Psoas muscle (tissue), 8 donors: Measurements from ENCODE around the gene FKBP15. TPM values are rescaled to one million over a fixed set of nuclear protein-coding genes. Genes with fewer than 3 reads are reported as not detected.

Experiments
- ATAC-seq, 4 donors: fragments of 200-7000 bp; cut with Tn5 transposase; one replicate each; pipeline ENCODE4 v1.9.1; 2020; ENCODE audit warnings: moderate library complexity in 3 of 4, mild to moderate bottlenecking in 2 of 4
- DNase-seq, 2 donors: peaks; one replicate each; pipeline ENCODE4 v3.0.0-alpha.2; 2020
- H3K27ac ChIP-seq: fragments of 200-600 bp; one replicate; pipeline ENCODE4 v1.8.0; 2022
- H3K27me3 ChIP-seq, 3 donors: fragments of 200-600 bp in 1 of 3; one replicate each; pipeline versions ENCODE4 v1.6.1 to v1.8.0; 2013 to 2022; ENCODE audit warnings: low read length in 2 of 3, mild to moderate bottlenecking in 2 of 3, moderate library complexity in 1 of 3; ENCODE audit not compliant: insufficient read depth in 3 of 3
- H3K36me3 ChIP-seq, 2 donors: fragments of 200-600 bp in 1 of 2; one replicate each; pipeline versions ENCODE4 v1.6.1 to v1.8.0; 2013 to 2022; ENCODE audit warnings: low read depth in 1 of 2, mild to moderate bottlenecking in 1 of 2, moderate library complexity in 1 of 2; ENCODE audit not compliant: insufficient read depth in 1 of 2
- H3K4me1 ChIP-seq: fragments of 200-600 bp; one replicate; pipeline ENCODE4 v1.8.0; 2022
- H3K4me3 ChIP-seq: fragments of 200-600 bp; one replicate; pipeline ENCODE4 v1.8.0; 2022; ENCODE audit warnings: mild to moderate bottlenecking
- H3K9me3 ChIP-seq: fragments of 200-600 bp; one replicate; pipeline ENCODE4 v1.8.0; 2022
- WGBS, 3 donors: extraction: QIAGEN DNeasy Blood & Tissue Kit; methylation state at CpG; one replicate each; pipeline versions ENCODE4 v1.1.6 to v1.1.7; 2013; 5-methylcytosine and 5-hydroxymethylcytosine counted together
- intact Hi-C, 2 donors: fragments of 100-400 bp; cut with DNase I; formaldehyde crosslinking; loops; one replicate each; pipeline versions ENCODE4 v1.11.0 to v1.14.2; 2022
- polyA plus RNA-seq, 3 donors: library from polyadenylated mRNA; stranded (reverse); fragments of 200-250 nt; gene quantifications; one replicate each; pipeline ENCODE4 v1.2.3, GENCODE V29; 2013
- total RNA-seq, 4 donors: library from RNA; stranded (reverse); fragmentation: NEBNext Ultra II Directional in 2 of 4; extraction: Animal tissue kit (Norgen Biotek cat#: 25700) in 2 of 4; gene quantifications; one replicate each; pipeline versions ENCODE4 v1.2.1 to v1.2.4, GENCODE V29; 2021 to 2023
- TF ChIP-seq, protein P1 (sequence below): fragments of 200-600 bp; IDR thresholded peaks from one replicate; pipeline ENCODE4 v1.8.0; 2022; ENCODE audit warnings: antibody characterized with exemption
- donor health status: healthy with polysubstance abuse.
- donor health status: DM: no; HTN: no; CAD: no; lungs with moderate emphysema.
- donor health status: Bipolar disorder and iron deficiency.
- donor health status: healthy.
- donor health status: DM: yes; HTN: yes; CAD: no.
- donor health status: DM: no; HTN: no; CAD: no.
- donor health status: DM: no; HTN: no; CAD: no.
- donor health status: DM: yes; HTN: yes; CAD: no.

Gene FKBP15
- total and polyA plus RNA-seq, 7 donors = 10.5 to 18.4 (median 15.8) TPM

DNA sequence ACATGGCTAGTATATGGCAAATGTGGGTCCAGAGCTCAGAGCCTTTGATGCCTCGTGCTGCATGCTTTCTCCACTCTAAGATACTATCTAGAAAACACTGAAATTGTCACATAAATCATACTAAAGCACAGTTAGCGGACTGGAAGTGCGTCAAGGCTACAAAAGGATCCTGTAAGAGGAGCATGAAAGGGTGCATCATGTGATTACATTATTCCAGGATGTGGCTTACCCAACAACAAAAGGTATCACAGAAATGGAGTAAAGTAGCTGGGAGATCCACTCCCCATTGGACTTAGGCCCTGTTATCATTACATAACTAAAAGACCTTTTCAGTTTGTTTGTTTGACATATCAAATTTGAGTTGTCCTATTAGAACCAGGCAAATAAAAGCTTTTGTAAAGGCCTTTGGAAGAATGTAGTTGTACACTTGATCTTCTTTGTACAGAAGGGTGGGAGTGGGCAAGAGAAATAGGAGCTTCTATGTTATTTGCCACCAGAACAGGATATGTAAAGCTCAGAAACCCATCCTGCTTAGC is 7.1 kb upstream of the FKBP15 start:
- intact Hi-C loops = no loop called here
- no peak for DNase-seq
- Histone ChIP-seq H3K4me1 (no peaks in the 10 kb centered on the region), H3K27ac (no peak overlapping the region), H3K4me3 (no peak overlapping the region), H3K36me3 (peaks cover 0 to 10% of the 10 kb centered on the region in 2 donors), H3K9me3 (no peaks in the 10 kb centered on the region), H3K27me3 (no peaks in the 10 kb centered on the region)
- WGBS, 3 donors = 69 to 77% (median 74%) methylated on average over 3 of the region's 3 CpGs
- TF ChIP-seq, protein P1, sequence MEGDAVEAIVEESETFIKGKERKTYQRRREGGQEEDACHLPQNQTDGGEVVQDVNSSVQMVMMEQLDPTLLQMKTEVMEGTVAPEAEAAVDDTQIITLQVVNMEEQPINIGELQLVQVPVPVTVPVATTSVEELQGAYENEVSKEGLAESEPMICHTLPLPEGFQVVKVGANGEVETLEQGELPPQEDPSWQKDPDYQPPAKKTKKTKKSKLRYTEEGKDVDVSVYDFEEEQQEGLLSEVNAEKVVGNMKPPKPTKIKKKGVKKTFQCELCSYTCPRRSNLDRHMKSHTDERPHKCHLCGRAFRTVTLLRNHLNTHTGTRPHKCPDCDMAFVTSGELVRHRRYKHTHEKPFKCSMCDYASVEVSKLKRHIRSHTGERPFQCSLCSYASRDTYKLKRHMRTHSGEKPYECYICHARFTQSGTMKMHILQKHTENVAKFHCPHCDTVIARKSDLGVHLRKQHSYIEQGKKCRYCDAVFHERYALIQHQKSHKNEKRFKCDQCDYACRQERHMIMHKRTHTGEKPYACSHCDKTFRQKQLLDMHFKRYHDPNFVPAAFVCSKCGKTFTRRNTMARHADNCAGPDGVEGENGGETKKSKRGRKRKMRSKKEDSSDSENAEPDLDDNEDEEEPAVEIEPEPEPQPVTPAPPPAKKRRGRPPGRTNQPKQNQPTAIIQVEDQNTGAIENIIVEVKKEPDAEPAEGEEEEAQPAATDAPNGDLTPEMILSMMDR = no peak
- no peak for ATAC-seq

DNA sequence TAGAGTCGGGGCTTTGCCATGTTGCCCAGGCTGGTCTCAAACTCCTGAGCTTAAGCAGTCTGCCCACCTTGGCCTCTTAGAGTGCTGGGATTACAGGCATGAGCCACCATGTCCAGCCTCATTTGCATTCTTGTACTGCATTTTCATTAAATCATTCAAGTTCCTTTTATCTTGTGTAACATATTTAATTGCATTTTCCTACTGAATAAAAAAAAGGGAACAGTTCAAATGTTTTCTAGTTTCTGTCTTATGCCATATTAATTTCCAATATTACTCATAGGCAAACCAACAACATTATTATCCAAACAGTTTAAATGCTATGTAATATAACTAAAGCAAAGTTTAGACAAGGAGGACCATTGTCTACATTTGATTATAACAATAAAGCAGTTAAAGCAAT is 6.4 kb upstream of the FKBP15 start:
- Histone ChIP-seq H3K36me3 (peaks cover 0 to 10% of the 10 kb centered on the region in 2 donors), H3K4me1 (no peaks in the 10 kb centered on the region), H3K4me3 (no peak overlapping the region), H3K27me3 (no peaks in the 10 kb centered on the region), H3K27ac (no peak overlapping the region), H3K9me3 (no peaks in the 10 kb centered on the region)
- intact Hi-C loops = no loop called here
- ATAC-seq = no peak
- DNase-seq = no peak
- TF ChIP-seq, protein P1 = no peak
- WGBS, 3 donors = 0 to 88% (median 28%) methylated on average over 1 of the region's 1 CpG

DNA sequence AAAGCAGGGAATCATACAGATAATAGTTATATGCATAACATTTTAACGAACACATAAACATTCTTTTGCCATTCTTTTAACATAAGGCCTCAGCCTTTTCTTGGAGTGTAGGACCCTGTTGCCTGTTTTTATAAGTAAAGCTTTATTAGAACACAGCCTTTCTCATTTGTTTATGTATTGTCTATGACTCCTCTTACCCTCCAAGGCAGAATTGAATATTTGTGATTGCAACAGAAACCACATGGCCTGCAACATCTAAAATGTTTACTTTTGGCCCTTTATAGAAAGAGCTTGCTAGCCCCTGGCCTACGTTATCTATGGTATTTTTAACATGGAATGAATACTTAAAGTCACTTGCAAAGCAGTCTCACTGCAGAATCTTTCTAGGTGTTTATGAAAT is 2.9 kb upstream of the FKBP15 start:
- Histone ChIP-seq H3K4me1 (peaks cover 16% of the 10 kb centered on the region), H3K9me3 (no peaks in the 10 kb centered on the region), H3K4me3 (no peak overlapping the region), H3K36me3 (peaks cover 0 to 10% of the 10 kb centered on the region in 2 donors), H3K27me3 (no peaks in the 10 kb centered on the region), H3K27ac (no peak overlapping the region)
- no peak for ATAC-seq
- intact Hi-C loops = no loop called here
- TF ChIP-seq, protein P1 = no peak
- 93 to 95% (median 94%) methylated on average over 2 of the region's 2 CpGs for WGBS, 3 donors
- DNase-seq = no peak

DNA sequence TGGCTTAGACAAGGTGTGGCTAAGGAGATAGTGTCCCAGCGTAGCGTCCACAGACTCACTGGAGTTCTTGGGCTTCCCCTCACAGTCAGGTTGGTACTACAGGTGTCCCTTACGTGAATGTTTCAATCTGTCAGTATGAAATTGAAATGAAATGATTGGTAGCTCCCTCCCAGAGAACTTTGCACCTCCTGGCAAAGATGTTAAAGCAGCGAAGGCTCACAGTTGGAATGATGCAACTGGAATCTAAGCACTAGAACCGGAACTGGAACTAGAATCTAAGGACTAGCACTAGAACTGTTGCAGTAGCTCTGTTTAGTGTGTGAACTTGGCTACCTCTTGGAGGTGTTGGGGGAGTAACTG is 1.4 kb upstream of the FKBP15 start:
- peak overlapping the region; percentile 79 for H3K4me3 ChIP-seq
- ATAC-seq = no peak
- WGBS, 3 donors = 48 to 59% (median 52%) methylated on average over 5 of the region's 5 CpGs
- intact Hi-C loops = no loop called here
- peaks cover 22% of the 10 kb centered on the region for H3K4me1 ChIP-seq
- TF ChIP-seq, protein P1 = no peak
- peaks cover 0 to 10% of the 10 kb centered on the region in 2 donors for H3K36me3 ChIP-seq
- DNase-seq = no peak
- H3K27me3 ChIP-seq = no peaks in the 10 kb centered on the region
- peak overlapping the region; percentile 91 for H3K27ac ChIP-seq
- H3K9me3 ChIP-seq = no peaks in the 10 kb centered on the region
